ENCODE measurements around the gene KYNU. TPM values are rescaled to one million over a fixed set of nuclear protein-coding genes. Genes with fewer than 3 reads are reported as not detected.
"Not testable (repeated sequence)": the region's sequence is repeated elsewhere in the genome, so short reads cannot be mapped to it uniquely, and the experiment has no call there.

KYNU gene
- total RNA-seq, 6 experiments from 2014 or later = 37.0 to 47.5 (median 40.7) TPM

- H3K4me1 ChIP-seq = no peaks in the 10 kb centered on the region
- WGBS (ENCODE audit: insufficient coverage, low coverage, low lambda C conversion rate, missing lambda C conversion rate) = no CpG with 5 or more reads among the region's 2 CpGs
These were observed 151.7 kb downstream of the KYNU start for GRCh38 chr2:143029141-143029540.

DNA sequence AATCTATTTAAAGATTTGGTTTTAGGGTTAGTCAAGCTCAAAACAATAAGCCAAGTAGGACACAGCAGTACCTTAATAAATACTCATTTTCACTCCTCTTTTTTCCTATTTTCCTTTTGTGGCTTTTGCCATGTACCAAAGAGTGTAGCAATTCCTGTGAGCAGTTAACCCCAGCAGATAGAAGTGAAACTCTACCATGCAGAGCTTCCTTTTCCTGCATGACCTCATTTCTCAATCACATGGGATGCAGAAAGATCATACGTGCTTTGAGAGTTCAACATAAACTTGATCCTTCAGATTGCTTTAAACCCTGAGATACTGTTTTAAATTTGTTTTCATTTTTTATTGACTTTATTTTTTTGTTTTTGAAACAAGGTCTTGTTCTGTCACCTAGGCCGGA, 152.7 kb downstream of the KYNU start:
- no peak for DNase-seq
- 73% methylated on average over 2 of the region's 2 CpGs for WGBS (ENCODE audit: insufficient coverage, low coverage, low lambda C conversion rate, missing lambda C conversion rate)
- intact Hi-C loops (cut with DNase I) = no loop called here
- ATAC-seq = peak; percentile 17 to 48 (median 44)
- Histone ChIP-seq H3K36me3 (peaks cover 0 to 4% (median under 1%) of the 10 kb centered on the region in 4 donors), H3K4me1 (no peaks in the 10 kb centered on the region), H3K4me3 (no peak overlapping the region), H3K27ac (no peak overlapping the region), H3K9me3 (no peaks in the 10 kb centered on the region), H3K27me3 (no peaks in the 10 kb centered on the region)
- TF ChIP-seq CTCF (IDR thresholded peaks at IDR 0.05) = no peak
- TF ChIP-seq POLR2A (IDR thresholded peaks at IDR 0.05) = no peak

More at GRCh38 chr2:143029141-143029540, 151.7 kb downstream of the KYNU start:
- Histone ChIP-seq H3K36me3 (no peaks in the 10 kb centered on the region), H3K4me3 (no peak overlapping the region), H3K9me3 (no peaks in the 10 kb centered on the region), H3K27ac (no peak overlapping the region), H3K27me3 (no peaks in the 10 kb centered on the region)
- TF ChIP-seq POLR2A (IDR thresholded peaks at IDR 0.05) (no peak), CTCF (IDR thresholded peaks at IDR 0.05) (no peak)
- ATAC-seq (no peak), DNase-seq (no peak)
- intact Hi-C loops (cut with DNase I) = no loop called here

GRCh38 chr2:143034292-143035074, 157.0 kb downstream of the KYNU start:
- ATAC-seq (peak; percentile 99 to 100 (median 100)), DNase-seq (no peak)
- Histone ChIP-seq H3K36me3 (peaks cover 0 to 10% (median 5%) of the 10 kb centered on the region in 4 donors), H3K27ac (no peak overlapping the region), H3K27me3 (no peaks in the 10 kb centered on the region), H3K4me3 (no peak overlapping the region), H3K4me1 (no peaks in the 10 kb centered on the region), H3K9me3 (no peaks in the 10 kb centered on the region)
- intact Hi-C loops (cut with DNase I) = no loop called here
- WGBS (ENCODE audit: insufficient coverage, low coverage, low lambda C conversion rate, missing lambda C conversion rate) = 36% methylated on average over 5 of the region's 5 CpGs
- TF ChIP-seq POLR2A (IDR thresholded peaks at IDR 0.05) = no peak
- peak; percentile 96 to 99 (median 98) for TF ChIP-seq CTCF (IDR thresholded peaks at IDR 0.05)

- Histone ChIP-seq H3K27ac (no peak overlapping the region), H3K36me3 (no peaks in the 10 kb centered on the region), H3K9me3 (no peaks in the 10 kb centered on the region), H3K27me3 (no peaks in the 10 kb centered on the region), H3K4me3 (no peak overlapping the region), H3K4me1 (no peaks in the 10 kb centered on the region)
- intact Hi-C loops (cut with DNase I) = no loop called here
- 100% methylated on average over 1 of the region's 1 CpG for WGBS (ENCODE audit: insufficient coverage, low coverage, low lambda C conversion rate, missing lambda C conversion rate)
- DNase-seq (no peak), ATAC-seq (no peak)
- no peak for TF ChIP-seq POLR2A (IDR thresholded peaks at IDR 0.05)
- TF ChIP-seq CTCF (IDR thresholded peaks at IDR 0.05) = no peak
These were observed 174.0 kb downstream of the KYNU start for GRCh38 chr2:143051465-143051864.

DNA sequence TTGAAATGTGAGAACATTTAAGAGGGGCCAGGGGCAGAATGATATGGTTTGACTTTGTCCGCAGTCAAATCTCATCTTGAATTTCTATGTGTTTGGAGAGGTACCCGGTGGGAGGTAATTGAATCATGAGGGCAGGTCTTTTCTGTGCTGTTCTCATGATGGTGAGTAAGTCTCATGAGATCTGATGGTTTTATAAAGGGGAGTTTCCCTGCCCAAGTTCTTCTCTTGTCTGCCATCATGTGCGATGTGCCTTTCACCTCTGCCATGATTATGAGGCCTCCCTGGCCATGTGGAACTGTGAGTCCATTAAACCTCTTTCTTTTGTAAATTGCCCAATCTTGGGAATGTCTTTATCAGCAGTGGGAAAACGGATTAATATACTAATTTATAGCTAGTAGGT, 176.0 kb downstream of the KYNU start:
- DNase-seq; H3K36me3 ChIP-seq; H3K27ac ChIP-seq; H3K9me3 ChIP-seq; intact Hi-C loops (cut with DNase I); H3K4me1 ChIP-seq; H3K4me3 ChIP-seq; ATAC-seq; H3K27me3 ChIP-seq: not testable (repeated sequence)
- 83% methylated on average over 4 of the region's 4 CpGs for WGBS (ENCODE audit: insufficient coverage, low coverage, low lambda C conversion rate, missing lambda C conversion rate)
